CD14-positive monocyte (primary cell): ENCODE results near the gene FTSJ3. TPM values are rescaled to one million over a fixed set of nuclear protein-coding genes. Genes with fewer than 3 reads are reported as not detected.

Source experiments
- DNase-seq, 3 donors: peaks; one replicate each; pipeline ENCODE4 v3.0.0-alpha.2; 2011 to 2022
- H2AFZ ChIP-seq: 2 replicates; pipeline ENCODE4 v1.6.0; 2012; ENCODE audit warnings: mild to moderate bottlenecking, low read depth, low read length, inconsistent platforms; ENCODE audit not compliant: insufficient read depth, poor library complexity, severe bottlenecking
- H3K27ac ChIP-seq, 2 donors: 1 replicate in 1 of 2; 2 replicates in 1 of 2; pipeline ENCODE4 v1.5.1; 2012 to 2013; ENCODE audit warnings: low read length in 2 of 2, control low read depth in 1 of 2, inconsistent platforms in 1 of 2, low read depth in 1 of 2, mild to moderate bottlenecking in 1 of 2
- H3K27me3 ChIP-seq, 2 donors: one replicate each; pipeline versions ENCODE4 v1.6.0 to v1.6.1; 2011 to 2013; ENCODE audit warnings: low read length in 2 of 2; ENCODE audit not compliant: control insufficient read depth in 2 of 2, insufficient read depth in 2 of 2
- H3K36me3 ChIP-seq, 2 donors: replicated peaks in 1 of 2; 1 replicate in 1 of 2; 2 replicates in 1 of 2; pipeline versions ENCODE4 v1.5.1 to v1.6.1; 2012 to 2013; ENCODE audit warnings: low read length in 2 of 2, control low read depth in 1 of 2, inconsistent platforms in 1 of 2, mild to moderate bottlenecking in 1 of 2; ENCODE audit not compliant: insufficient read depth in 2 of 2, control insufficient read depth in 1 of 2
- H3K4me1 ChIP-seq, 2 donors: 1 replicate in 1 of 2; 2 replicates in 1 of 2; pipeline versions ENCODE4 v1.5.1 to v1.6.1; 2012 to 2013; ENCODE audit warnings: low read length in 2 of 2, control low read depth in 1 of 2, inconsistent platforms in 1 of 2, mild to moderate bottlenecking in 1 of 2, moderate library complexity in 1 of 2; ENCODE audit not compliant: insufficient read depth in 2 of 2, control insufficient read depth in 1 of 2
- H3K4me2 ChIP-seq: replicated peaks from 2 replicates; pipeline ENCODE3; 2012; ENCODE audit warnings: low read length, moderate library complexity, mild to moderate bottlenecking; ENCODE audit not compliant: poor library complexity, severe bottlenecking; ENCODE audit errors: extremely low read depth
- H3K4me3 ChIP-seq, 3 experiments: fragments of 200-600 bp in 1 of 3; sonication (generic) in 1 of 3; replicated peaks in 1 of 3; 1 replicate in 2 of 3; 2 replicates in 1 of 3; pipeline ENCODE4 v1.5.1; 2011 to 2013; ENCODE audit warnings: low read length in 3 of 3, mild to moderate bottlenecking in 3 of 3, control low read depth in 2 of 3, low read depth in 2 of 3, inconsistent platforms in 1 of 3, moderate library complexity in 1 of 3
- H3K79me2 ChIP-seq: 2 replicates; pipeline ENCODE4 v1.6.0; 2012; ENCODE audit warnings: mild to moderate bottlenecking, control low read depth, inconsistent platforms, low read length, moderate library complexity; ENCODE audit not compliant: insufficient read depth
- H3K9ac ChIP-seq: 2 replicates; pipeline ENCODE4 v1.6.0; 2017; ENCODE audit warnings: low read length, mild to moderate bottlenecking; ENCODE audit not compliant: insufficient read depth, poor library complexity, severe bottlenecking
- H3K9me3 ChIP-seq, 2 donors: replicated peaks in 1 of 2; 1 replicate in 1 of 2; 2 replicates in 1 of 2; pipeline versions ENCODE4 v1.5.1 to v1.6.1; 2012 to 2013; ENCODE audit warnings: low read length in 2 of 2, control low read depth in 1 of 2; ENCODE audit not compliant: control insufficient read depth in 1 of 2, insufficient read depth in 1 of 2
- H4K20me1 ChIP-seq: 2 replicates; pipeline ENCODE4 v1.6.0; 2012; ENCODE audit warnings: mild to moderate bottlenecking, low read length, control low read depth, moderate library complexity; ENCODE audit not compliant: insufficient read depth
- H3K27ac Mint-ChIP-seq, 7 donors: one replicate each; pipeline ENCODE4 v1.8.0; 2020; ENCODE audit warnings: mild to moderate bottlenecking in 7 of 7, mixed read lengths in 7 of 7, moderate library complexity in 6 of 7, inconsistent platforms in 2 of 7
- H3K27me3 Mint-ChIP-seq, 3 donors: one replicate each; pipeline ENCODE4 v1.8.0; 2021 to 2022; ENCODE audit warnings: low read depth in 3 of 3, mild to moderate bottlenecking in 3 of 3, mixed read lengths in 3 of 3, moderate library complexity in 3 of 3, inconsistent platforms in 1 of 3
- H3K36me3 Mint-ChIP-seq, 2 donors: one replicate each; pipeline ENCODE4 v1.8.0; 2020; ENCODE audit warnings: mixed read lengths in 2 of 2, inconsistent platforms in 1 of 2, mild to moderate bottlenecking in 1 of 2
- H3K4me1 Mint-ChIP-seq: one replicate; pipeline ENCODE4 v1.8.0; 2020; ENCODE audit warnings: mild to moderate bottlenecking, mixed read lengths
- H3K4me3 Mint-ChIP-seq, 2 donors: one replicate each; pipeline ENCODE4 v1.8.0; 2020; ENCODE audit warnings: mild to moderate bottlenecking in 2 of 2, mixed read lengths in 2 of 2, moderate library complexity in 1 of 2
- H3K9me3 Mint-ChIP-seq, 7 donors: one replicate each; pipeline ENCODE4 v1.8.0; 2020 to 2022; ENCODE audit warnings: mixed read lengths in 7 of 7, mild to moderate bottlenecking in 6 of 7, moderate library complexity in 6 of 7, inconsistent platforms in 2 of 7
- CTCF ChIP-seq: fragments of 200-600 bp; IDR thresholded peaks from one replicate; pipeline ENCODE4 v1.8.0; 2022; ENCODE audit warnings: antibody characterized with exemption, mild to moderate bottlenecking
- WGBS: methylation state at CpG from one replicate; pipeline ENCODE4 v1.1.5; 2013; ENCODE audit warnings: missing lambda C conversion rate; ENCODE audit not compliant: insufficient coverage; 5-methylcytosine and 5-hydroxymethylcytosine counted together
- intact Hi-C, 2 donors: fragments of 100-400 bp; cut with micrococcal nuclease; formaldehyde crosslinking; loops; one replicate each; pipeline versions ENCODE4 v1.15.0 to v1.15.1; 2023
- polyA plus RNA-seq, 3 donors: library from polyadenylated mRNA; depleted of rRNA in 1 of 3; unstranded in 2 of 3; stranded (reverse) in 1 of 3; fragments of 300-500 nt in 2 of 3; fragments of >200 nt in 1 of 3; fragmentation: Illumina TruSeq in 2 of 3; gene quantifications; 1 replicate in 2 of 3; 2 replicates in 1 of 3; pipeline ENCODE4 v1.2.3, GENCODE V29; 2012 to 2021

The FTSJ3 gene
- polyA plus RNA-seq, 3 donors: 9.2 to 23.7 (median 15.0) TPM

GRCh38 chr17:63841350-63842172, 14.1 kb upstream of the FTSJ3 start:
- peaks cover 0 to 3% (median 1%) of the 10 kb centered on the region in 3 donors for H3K27me3 Mint-ChIP-seq
- Histone ChIP-seq H3K36me3 (peaks cover 10 to 14% of the 10 kb centered on the region in 2 donors), H3K79me2 (peaks cover 58% of the 10 kb centered on the region), H3K9ac (peak overlapping the region; percentile 80), H4K20me1 (peaks cover 56% of the 10 kb centered on the region), H3K27ac (peak overlapping the region; percentile 69 to 85), H3K4me1 (peaks cover 46 to 51% of the 10 kb centered on the region in 2 donors), H2AFZ (peak overlapping the region; percentile 74), H3K4me2 (peak overlapping the region; percentile 99), H3K27me3 (no peaks in the 10 kb centered on the region), H3K9me3 (no peaks in the 10 kb centered on the region), H3K4me3 (peak overlapping the region; percentile 48 to 98 (median 92))
- no peak for TF ChIP-seq CTCF
- peak in 2 of 3 donors; percentile 39 to 66 for DNase-seq
- WGBS: 10% methylated on average over 26 of the region's 26 CpGs
- peak overlapping the region; percentile 85 to 96 (median 93) for H3K27ac Mint-ChIP-seq
- no peaks in the 10 kb centered on the region for H3K9me3 Mint-ChIP-seq
- intact Hi-C loops: loop anchor here (2.0 to 5.0 kb wide), 6 partner anchors 15 to 219 kb away; partner anchors contain the start of genes FTSJ3 (in 2 of the 2), PSMC5 (in 2 of the 2), CCDC47 (in 1 of the 2) and DDX42 (in 1 of the 2)
- H3K4me1 Mint-ChIP-seq: peaks cover 46% of the 10 kb centered on the region
- peaks cover 7 to 13% of the 10 kb centered on the region in 2 donors for H3K36me3 Mint-ChIP-seq
- peak overlapping the region; percentile 98 for H3K4me3 Mint-ChIP-seq

- Histone ChIP-seq H3K79me2 (peaks cover 66% of the 10 kb centered on the region), H3K27ac (peak overlapping the region; percentile 27 to 85), H2AFZ (no peak overlapping the region), H3K36me3 (peaks cover 17 to 22% of the 10 kb centered on the region in 2 donors), H4K20me1 (peaks cover 64% of the 10 kb centered on the region), H3K9ac (peak overlapping the region; percentile 80), H3K4me1 (peaks cover 46 to 51% of the 10 kb centered on the region in 2 donors), H3K27me3 (no peaks in the 10 kb centered on the region), H3K9me3 (no peaks in the 10 kb centered on the region), H3K4me3 (peak overlapping the region; percentile 48 to 98 (median 92)), H3K4me2 (peak overlapping the region; percentile 99)
- Mint-ChIP-seq H3K27ac (peak overlapping the region; percentile 84 to 96 (median 87)), H3K4me3 (peak overlapping the region; percentile 98), H3K9me3 (no peaks in the 10 kb centered on the region), H3K4me1 (peaks cover 46% of the 10 kb centered on the region), H3K27me3 (peaks cover 0 to 3% (median 1%) of the 10 kb centered on the region in 3 donors), H3K36me3 (peaks cover 11 to 20% of the 10 kb centered on the region in 2 donors)
- no peak for TF ChIP-seq CTCF
- no peak for DNase-seq
- intact Hi-C loops: loop anchor here (2.0 to 5.0 kb wide), 6 partner anchors 14 to 218 kb away; partner anchors contain the start of genes CCDC47 (in 1 of the 2), DDX42 (in 1 of the 2), FTSJ3 (in 1 of the 2) and LIMD2 (in 1 of the 2)
- 87% methylated on average over 3 of the region's 4 CpGs for WGBS
These were observed 13.3 kb upstream of the FTSJ3 start for GRCh38 chr17:63840591-63841349.
